ENCODE data around the gene AGAP2.

GRCh38 chr12:57761391-57761998 is 23.0 kb upstream of the AGAP2 start:
- TF ChIP-seq CTCF (IDR thresholded peaks at IDR 0.05) (no peak), POLR2A (IDR thresholded peaks at IDR 0.05) (no peak)
